HFF-Myc (cell line): ENCODE results near the gene URI1.

Source experiments
- DNase-seq: peaks from one replicate; pipeline ENCODE4 v3.0.0-alpha.2; 2011; ENCODE audit warnings: low read depth; ENCODE audit errors: extremely low read depth
- H3K4me3 ChIP-seq: replicated peaks from 2 replicates; pipeline ENCODE4 v1.5.1; 2011; ENCODE audit warnings: low read depth, mild to moderate bottlenecking, control low read depth, low read length
- TF ChIP-seq, protein P1 (sequence below): IDR thresholded peaks from 2 replicates; pipeline ENCODE4 v1.5.1; 2012; ENCODE audit warnings: mild to moderate bottlenecking, low read depth, low read length, control low read depth; ENCODE audit errors: missing control alignments

The URI1 gene

DNA sequence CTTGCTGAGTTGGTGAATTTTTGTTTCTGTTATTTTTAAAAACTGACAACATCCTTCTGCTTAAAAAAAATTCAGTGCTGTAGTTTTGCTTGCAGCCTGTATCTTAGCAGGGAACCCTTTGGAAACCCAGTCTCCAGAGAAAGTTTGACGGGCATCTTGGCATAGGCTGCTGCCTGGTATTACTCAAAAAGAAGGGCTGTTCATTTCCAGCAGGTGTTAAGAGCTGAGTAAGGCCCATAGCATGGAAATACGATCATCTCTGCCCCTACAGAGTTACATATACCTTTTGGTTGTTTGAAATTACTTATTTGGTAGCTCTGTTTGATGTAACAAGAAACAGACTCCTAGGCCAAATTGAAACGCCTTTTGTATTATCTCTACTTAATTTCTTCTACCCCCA, 41.5 kb downstream of the URI1 start:
- H3K4me3 ChIP-seq = no peak overlapping the region
- DNase-seq = no peak
- TF ChIP-seq, protein P1, sequence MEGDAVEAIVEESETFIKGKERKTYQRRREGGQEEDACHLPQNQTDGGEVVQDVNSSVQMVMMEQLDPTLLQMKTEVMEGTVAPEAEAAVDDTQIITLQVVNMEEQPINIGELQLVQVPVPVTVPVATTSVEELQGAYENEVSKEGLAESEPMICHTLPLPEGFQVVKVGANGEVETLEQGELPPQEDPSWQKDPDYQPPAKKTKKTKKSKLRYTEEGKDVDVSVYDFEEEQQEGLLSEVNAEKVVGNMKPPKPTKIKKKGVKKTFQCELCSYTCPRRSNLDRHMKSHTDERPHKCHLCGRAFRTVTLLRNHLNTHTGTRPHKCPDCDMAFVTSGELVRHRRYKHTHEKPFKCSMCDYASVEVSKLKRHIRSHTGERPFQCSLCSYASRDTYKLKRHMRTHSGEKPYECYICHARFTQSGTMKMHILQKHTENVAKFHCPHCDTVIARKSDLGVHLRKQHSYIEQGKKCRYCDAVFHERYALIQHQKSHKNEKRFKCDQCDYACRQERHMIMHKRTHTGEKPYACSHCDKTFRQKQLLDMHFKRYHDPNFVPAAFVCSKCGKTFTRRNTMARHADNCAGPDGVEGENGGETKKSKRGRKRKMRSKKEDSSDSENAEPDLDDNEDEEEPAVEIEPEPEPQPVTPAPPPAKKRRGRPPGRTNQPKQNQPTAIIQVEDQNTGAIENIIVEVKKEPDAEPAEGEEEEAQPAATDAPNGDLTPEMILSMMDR = no peak

DNA sequence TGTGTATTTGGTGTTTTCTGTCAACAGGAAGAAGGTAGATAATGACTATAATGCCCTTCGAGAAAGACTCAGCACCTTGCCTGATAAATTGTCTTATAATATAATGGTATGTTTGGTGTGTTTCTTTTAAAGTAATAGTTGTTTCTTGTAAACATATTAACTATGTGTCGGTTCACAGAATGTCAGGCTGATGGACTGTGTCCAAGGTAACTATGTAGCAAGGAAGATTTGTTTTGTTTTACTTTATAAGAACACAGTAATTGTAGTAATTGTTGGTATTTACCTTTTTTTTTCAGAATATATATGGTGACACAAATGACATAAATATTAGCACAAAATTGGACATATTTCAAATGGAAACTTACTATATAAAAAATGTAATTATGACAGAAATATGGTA, 43.2 kb downstream of the URI1 start:
- no peak overlapping the region for H3K4me3 ChIP-seq
- no peak for DNase-seq
- TF ChIP-seq, protein P1 = no peak

DNA sequence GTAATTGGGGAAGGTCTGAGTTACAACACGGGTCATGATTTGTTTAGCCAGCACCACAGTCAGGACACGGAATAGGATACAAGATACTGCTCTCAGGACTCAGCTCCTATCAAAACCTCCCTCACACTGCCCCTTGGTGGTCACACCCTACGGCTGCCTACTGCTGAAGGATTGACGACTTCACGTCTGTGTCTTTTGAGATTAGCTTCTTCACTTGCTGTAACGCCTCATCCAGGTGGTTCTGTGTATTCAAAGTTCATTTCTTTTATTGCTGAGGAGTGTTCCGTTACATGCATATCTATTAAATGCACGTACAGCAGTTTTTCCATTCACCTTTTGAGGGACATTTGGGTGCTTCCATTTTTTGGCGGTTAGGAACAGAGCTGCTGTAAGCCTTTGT, 46.3 kb downstream of the URI1 start:
- DNase-seq = no peak
- TF ChIP-seq, protein P1 = no peak
- H3K4me3 ChIP-seq = no peak overlapping the region

DNA sequence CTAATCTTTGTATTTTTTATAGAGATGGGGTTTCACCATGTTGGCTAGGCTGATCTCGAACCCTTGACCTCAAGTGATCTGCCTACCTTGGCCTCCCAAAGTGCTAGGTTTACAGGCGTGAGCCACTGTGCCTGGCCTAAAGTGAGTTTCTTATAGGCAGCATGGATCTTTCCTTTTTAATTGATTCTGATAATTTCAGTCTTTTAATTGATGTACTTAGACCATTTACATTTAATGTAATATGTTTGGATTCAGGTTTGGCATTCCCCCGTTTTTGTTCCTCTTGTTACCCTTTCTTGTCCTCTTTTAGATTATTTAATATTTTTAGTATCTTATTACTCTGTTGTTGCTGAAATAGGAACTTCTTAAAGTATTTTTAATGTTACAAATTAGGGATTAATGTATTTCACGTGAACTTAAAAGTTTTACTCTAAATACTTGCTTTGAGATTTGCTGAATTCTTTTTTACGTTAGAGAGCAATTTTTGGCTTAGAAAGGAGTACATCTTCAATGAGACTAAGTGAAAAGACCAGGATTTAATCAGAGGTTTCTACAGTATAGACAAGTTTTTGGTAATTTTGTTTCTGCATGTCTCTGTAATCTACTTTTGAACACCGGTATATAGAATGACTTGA, 50.3 kb downstream of the URI1 start:
- no peak overlapping the region for H3K4me3 ChIP-seq
- TF ChIP-seq, protein P1 = no peak
- DNase-seq = no peak

DNA sequence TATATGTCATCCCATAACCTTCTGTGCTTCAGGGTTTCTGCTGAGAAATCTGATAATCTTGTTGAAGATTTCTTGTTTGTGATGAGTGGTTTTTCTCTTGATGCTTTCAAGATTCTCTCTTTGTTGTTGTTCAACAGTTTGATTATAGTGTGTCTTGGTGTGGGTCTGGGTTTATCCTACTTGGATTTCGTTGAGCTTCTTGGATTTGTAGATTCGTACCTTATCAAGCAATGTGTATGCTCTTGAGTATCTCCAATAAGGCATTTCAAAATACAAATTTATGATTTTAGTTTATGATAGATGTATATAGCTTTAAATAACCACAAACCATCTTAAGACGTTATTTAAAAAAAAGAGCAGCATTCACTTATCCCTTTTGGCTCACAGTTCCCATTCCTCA, 57.5 kb downstream of the URI1 start:
- no peak for DNase-seq
- no peak overlapping the region for H3K4me3 ChIP-seq
- TF ChIP-seq, protein P1 = no peak

DNA sequence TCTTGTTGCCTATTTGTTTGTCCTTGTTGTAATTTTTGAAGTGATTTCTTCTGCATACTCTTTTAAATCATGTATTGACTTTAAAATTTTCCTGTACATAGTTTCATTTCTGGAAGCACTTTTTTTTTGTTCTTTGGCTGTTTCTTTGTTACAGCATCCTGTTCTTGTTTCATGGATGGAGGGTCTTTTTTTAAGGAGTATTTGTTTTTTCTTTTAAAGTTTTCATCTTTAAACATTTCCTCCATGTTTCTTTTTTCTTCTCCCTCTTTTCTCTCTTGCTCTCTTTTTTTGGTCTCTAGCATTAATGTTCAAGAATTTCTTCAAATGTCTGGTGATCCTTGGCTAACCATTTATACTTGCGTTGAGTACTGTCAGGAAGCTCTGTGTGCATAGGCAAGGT, 58.8 kb downstream of the URI1 start:
- TF ChIP-seq, protein P1 = no peak
- DNase-seq = no peak
- no peak overlapping the region for H3K4me3 ChIP-seq

DNA sequence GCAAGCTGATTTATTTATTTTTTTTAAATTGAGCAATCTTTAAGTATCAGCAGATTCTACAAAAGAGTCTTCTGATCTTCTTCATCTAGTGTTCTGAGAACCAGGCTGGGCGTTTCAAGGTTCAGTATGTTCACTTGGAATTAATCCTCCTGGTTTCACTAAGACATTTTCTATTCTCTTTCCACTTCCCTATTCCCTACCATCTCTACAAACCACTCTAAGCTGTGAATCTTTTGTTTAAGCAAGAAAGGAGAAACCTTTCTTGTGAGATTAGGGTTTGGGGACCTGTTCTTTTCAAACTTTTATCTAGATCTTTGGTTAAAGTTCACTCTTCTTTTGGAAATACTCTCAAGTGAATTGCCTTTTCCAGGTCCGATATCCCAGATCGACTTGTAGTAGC, 59.3 kb downstream of the URI1 start:
- TF ChIP-seq, protein P1 = no peak
- no peak overlapping the region for H3K4me3 ChIP-seq
- DNase-seq = no peak
